GM20000 (cell line): ENCODE results near the gene ANO1.

Experiments used
- DNase-seq: peaks from one replicate; pipeline ENCODE4 v3.0.0; 2012; ENCODE audit warnings: low spot score
- TF ChIP-seq, protein P1 (sequence below): IDR thresholded peaks from 2 replicates; pipeline ENCODE4 v1.5.1; 2012; ENCODE audit warnings: mild to moderate bottlenecking, control low read depth; ENCODE audit errors: extremely low read depth, missing control alignments

Gene ANO1

DNA sequence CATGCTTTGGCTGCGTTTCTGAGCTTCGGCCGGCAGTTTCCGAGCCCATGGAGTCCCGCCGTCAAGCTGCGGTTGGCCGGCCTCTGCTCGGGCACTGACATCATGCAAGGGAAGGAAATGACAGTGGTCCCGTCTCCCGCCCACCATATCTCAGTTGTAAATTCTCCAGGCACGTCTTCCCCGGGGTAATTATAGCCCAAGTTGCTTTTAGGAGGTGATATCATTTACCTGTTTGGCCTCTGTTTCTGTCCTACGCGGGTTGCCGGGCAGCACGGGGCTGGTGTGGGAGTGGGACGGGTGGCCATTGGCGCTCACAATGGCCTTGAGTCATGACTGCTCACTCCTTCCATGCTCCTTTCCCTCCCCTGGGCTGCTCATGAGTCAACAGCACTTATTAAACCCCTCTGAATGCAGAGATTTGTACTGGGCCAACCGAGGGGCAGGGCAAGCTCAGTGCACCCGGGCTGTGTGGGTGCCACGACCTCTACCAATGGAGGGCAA lies 4.2 kb upstream of the ANO1 start:
- TF ChIP-seq, protein P1, sequence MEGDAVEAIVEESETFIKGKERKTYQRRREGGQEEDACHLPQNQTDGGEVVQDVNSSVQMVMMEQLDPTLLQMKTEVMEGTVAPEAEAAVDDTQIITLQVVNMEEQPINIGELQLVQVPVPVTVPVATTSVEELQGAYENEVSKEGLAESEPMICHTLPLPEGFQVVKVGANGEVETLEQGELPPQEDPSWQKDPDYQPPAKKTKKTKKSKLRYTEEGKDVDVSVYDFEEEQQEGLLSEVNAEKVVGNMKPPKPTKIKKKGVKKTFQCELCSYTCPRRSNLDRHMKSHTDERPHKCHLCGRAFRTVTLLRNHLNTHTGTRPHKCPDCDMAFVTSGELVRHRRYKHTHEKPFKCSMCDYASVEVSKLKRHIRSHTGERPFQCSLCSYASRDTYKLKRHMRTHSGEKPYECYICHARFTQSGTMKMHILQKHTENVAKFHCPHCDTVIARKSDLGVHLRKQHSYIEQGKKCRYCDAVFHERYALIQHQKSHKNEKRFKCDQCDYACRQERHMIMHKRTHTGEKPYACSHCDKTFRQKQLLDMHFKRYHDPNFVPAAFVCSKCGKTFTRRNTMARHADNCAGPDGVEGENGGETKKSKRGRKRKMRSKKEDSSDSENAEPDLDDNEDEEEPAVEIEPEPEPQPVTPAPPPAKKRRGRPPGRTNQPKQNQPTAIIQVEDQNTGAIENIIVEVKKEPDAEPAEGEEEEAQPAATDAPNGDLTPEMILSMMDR: no peak
- DNase-seq: peak; percentile 73

DNA sequence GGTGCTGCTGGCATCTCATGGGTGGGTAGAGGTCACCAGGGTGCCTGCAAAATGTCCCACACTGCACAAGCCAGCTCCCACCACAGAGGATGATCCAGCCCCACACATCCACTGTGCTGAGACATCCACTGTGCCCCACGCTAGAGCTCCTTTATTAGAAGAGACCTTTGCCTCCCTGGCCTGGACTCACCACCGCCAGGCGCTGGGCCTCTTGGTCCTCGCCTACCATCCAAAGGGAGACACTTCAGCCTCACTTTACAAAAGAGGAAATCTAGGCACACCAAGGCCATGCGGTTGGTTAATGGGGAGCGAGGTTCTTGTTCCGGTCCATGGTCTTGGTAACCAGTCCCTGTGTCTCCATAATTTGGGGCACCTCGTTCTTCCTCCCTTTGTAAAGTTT lies 3.4 kb upstream of the ANO1 start:
- DNase-seq: no peak
- TF ChIP-seq, protein P1: no peak

DNA sequence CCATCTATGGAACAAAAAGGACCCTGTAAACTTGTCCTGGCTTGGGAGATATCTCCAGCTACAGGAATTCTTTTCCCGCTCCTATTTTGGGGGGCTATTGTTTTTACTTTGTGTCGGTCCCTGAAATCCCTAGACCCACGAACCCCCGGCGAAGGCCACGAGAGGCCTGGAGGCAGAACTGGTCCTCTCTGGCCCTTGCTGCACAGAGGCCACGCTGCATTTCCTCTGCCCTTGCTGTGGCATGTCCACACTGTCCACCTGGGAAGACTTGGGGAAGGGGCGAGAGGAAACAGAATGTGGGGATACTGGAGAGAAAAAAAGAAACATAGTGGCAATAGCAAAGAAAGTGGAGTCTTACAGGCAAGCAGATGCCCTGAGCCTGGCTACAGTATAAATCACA lies 2.3 kb upstream of the ANO1 start:
- TF ChIP-seq, protein P1: no peak
- no peak for DNase-seq

DNA sequence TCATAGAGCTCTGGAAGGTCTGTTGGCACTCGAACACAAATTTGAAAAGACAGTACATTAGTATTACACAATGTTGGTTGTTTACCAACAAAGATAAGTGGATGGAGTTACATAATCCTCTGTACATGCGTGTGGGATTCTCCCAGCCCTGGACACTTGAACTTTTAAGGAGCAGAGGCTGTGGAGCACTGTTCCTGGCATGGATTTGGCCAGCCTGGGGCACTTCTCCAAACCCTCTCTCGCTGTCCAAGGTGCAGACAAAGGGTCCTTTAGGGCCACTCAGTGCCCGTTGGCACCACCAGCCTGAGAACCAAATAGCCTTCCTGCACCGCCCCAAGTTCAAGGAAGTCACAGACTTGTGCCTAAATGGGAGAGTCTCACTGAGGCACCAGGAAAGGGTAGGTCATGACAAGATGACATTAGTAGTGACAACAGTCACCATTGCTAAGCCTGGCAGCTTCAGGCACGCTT lies 1.6 kb upstream of the ANO1 start:
- TF ChIP-seq, protein P1: no peak
- no peak for DNase-seq

DNA sequence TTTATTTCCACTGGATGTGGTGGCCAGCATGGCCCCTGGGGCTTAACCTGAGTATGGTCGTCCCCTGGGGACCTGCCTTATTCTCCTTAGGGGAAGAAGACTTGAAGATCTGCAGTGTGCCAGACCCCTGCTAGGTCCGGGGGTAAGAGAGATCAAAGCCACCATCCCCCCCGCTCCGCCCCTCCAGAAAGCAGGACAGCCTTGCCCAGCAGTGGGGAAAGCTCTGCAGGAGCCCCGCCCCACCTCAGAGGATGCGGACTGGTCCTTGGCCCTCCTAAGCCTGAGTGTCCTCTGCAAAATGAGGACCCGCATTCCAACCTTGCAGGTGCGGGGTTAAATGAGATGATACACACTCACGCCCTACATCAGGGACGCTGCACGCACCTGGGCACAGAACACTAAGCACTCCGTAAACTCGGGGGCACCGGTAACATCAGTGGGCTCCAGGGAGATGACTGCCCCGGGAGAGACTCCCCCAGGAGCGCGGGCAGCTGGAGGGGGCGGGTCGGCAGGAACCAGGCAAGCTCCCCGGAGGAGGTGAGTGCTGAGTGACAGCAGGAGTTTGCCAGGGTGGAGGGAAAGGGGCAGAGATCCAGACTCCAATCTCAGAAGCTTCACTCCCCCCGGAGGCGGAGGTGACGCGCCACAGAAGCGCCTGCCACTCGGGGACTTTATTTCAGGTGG lies 564 bp upstream of the ANO1 start:
- no peak for DNase-seq
- TF ChIP-seq, protein P1: no peak

DNA sequence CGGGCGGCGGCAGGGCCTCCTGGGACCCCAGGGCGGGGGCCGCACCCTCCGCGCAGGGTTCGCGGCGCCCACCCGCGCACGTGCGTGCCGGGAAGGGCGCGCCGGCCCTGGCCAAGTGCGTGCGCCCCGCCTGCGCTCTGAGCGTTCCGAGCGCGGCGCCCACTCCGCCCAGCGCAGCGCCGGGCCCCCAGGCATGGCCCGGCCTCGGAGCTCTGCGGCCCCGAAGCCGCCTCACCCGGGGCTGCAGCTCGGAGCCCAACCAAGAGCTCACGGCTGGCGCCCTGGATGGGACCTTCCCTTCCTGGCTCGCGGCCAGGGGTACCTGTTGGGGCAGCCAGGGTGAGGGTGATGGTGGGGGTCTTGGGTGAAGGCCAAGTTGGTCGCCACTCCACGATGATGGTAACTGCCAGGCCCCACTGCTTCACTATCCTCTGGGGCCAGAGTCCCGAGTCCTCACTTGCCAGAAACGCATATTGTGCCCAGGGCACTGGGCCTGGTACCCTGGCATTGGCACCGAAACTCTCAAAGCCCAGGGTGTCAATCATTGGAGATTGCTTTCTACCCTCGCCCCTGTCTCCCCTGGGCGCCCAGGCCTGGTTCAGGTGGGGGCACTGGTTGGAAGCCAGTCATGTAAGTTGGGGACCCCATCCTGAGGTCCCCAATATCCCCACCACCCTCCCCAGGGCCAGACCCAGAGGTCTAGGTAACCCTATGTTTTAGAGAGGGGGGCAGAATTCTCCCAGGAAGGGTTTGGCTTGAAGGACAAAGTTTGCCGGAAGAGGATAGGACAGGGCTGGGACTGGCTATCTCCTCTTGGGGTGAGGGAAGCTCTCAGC lies 882 bp downstream of the ANO1 start:
- no peak for DNase-seq
- TF ChIP-seq, protein P1: no peak

DNA sequence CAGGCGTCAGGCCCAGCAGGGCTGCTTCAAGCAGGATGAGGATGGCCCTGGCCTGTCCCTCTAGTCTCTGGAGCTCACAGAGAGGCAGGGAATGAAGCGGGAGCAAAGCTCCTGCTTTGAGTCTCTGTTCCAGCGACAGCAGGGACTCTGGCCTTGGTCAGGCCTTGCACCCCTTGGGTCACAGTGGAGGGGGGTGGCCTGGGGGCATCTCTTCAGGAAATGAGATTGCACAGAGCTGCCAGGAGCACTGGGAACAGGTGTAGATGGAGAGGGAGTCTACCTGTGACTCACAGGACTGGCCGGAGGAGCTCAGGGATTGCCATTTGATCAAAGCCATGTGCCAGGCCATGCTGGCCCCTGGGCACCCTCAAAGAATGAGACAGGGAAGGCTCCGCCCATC lies 1.6 kb downstream of the ANO1 start:
- TF ChIP-seq, protein P1: no peak

More for the DNA sequence above, 1.6 kb downstream of the ANO1 start:
- no peak for DNase-seq
